HG03045 (cell line): ENCODE results near the gene TIMP1.
A peak's percentile ranks its signal among the peaks of the same experiment; 100 is the strongest.

Source experiments
- ATAC-seq: cut with Tn5 transposase; IDR thresholded peaks from one replicate; pipeline ENCODE4 v1.9.1; 2021; ENCODE audit warnings: mild to moderate bottlenecking, moderate library complexity; ENCODE audit not compliant: unreplicated experiment

Gene TIMP1

DNA sequence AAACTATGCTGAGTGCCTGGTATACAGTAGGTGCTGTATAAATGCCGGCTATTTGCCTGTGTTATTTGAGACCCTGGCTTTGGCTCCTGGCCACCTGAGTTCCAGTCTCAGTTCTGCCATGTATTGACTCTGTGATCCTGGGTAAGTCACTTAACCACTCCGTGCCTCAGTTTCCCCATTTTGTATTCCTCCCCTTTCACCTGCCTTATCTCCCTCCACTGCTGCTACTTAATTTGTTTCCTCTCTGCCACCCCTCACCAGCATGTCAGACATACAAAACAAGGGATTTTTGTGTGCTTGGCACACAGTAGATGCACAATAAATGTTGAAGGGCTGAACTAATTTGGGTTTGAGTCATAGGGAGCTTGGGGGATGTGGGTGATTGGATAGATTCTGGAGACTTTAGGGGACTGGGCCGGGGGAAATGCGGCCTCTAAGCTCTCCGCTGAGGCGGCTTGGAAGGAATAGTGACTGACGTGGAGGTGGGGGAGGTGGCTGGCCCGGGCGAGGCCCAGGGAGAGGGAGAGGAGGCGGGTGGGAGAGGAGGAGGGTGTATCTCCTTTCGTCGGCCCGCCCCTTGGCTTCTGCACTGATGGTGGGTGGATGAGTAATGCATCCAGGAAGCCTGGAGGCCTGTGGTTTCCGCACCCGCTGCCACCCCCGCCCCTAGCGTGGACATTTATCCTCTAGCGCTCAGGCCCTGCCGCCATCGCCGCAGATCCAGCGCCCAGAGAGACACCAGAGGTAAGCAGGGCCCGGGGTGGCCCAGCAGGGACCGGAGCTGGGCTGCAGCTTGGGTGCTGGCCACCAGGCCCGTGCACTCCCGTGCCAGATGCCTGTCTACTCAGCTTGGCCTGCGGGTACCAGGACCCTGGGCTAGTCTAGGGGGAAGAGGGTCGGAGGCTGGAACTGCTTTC is at the start of gene TIMP1:
TIMP1 (plus strand) TSS at position 706 of the 917 bp plus-strand sequence. CDS start 980 bp downstream, outside the sequence.
- ATAC-seq, result peak; percentile 82

DNA sequence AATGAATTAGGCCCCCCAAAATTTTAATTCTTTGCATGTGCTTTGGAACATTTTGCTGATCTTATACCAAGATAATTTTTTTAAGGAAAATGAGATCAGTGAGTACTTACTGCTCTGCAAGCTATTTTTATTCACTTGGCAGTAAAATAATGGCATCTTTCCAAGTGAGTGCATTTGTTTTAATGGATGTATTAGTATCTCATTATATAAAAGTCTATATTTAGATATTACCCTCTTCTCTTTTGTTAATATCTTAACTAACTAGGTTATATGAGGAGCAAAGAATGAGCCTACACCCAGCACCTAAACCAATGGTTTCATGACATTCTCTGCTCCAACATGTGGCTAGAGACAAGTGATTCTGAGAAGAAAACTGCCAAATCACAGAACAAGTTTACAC is 42.4 kb upstream of the TIMP1 start:
- no peak for ATAC-seq

DNA sequence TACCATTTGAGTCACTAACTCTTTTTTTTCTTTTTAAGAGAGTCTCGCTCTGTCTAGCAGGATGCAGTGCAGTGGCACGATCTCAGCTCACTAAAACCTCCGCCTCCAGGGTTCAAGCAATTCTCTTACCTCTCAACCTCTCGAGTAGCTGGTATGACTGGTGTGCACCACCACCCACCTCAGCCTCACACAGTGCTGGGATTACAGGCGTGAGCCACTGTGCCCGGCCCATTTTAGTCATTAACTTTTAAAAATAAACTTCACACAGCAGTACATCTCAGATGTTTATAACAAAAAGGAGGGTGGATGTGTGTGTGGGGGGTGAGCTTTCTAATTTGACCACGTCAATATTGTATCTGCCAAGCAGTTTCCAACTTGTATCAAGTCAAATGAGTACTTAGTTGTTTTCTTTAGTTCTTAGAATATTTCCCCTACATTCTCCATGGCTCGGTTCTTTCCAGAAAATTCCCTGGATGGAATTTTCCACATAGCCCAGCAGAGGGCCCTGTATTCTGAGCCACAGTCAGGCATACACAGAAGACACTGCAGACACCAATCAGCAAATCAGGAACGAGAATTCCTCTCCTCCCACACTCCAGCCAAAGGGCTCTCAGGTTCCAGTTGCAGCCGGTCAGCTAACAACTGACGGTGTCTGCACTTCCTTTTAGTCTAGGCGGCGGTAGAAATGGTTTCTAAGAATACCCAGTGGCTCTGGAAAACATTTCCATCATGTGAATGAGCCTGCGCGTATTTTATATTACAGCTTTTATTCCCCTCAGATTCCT is 41.3 kb upstream of the TIMP1 start:
- no peak for ATAC-seq

DNA sequence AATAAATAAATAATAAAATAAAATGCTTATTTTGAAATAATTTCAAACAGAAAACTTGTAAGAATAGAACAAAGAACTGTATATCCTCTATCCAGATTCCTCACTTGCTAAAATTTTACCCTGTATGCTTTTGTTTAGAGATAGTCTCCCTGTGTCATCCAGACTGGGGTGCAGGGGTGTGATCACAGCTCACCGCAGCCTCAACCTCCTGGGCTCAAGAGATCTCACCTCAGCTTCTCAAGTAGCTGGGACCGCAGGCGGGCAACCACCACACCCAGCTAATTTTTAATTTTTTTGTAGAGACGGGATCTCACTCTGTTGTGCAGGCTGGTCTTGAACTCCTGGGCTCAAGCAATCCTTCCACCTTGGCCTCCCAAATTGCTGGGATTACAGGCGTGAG is 38.7 kb upstream of the TIMP1 start:
- ATAC-seq, result no peak

DNA sequence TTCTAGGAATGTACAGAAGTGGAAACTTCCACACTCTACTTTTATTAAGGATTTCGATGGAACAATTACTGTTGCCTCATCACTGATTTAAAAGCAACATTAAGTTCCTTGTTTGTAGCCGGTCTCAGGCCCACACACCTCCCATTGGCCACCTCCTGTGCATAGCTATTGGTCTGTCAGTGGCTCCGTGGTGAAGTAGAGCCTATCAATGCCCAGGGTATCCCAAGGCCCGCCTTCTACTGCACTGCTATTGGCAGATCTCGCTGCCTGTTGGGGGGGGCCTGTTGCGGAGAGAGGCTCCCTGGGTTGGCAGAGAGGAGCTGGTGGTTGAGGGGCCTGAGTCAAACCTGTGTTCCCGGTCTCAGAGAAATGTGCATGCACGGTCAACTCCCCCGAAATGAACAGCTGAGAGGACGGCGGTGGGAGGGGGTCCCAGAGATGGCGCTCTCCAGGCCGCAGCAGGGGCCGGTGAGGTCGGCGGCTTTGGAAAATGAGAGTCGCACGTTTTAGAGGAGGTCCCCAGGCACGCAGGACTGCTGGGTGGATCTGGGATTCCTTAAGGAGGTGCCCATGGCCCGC is 26.1 kb upstream of the TIMP1 start:
- ATAC-seq, result peak; percentile 94

DNA sequence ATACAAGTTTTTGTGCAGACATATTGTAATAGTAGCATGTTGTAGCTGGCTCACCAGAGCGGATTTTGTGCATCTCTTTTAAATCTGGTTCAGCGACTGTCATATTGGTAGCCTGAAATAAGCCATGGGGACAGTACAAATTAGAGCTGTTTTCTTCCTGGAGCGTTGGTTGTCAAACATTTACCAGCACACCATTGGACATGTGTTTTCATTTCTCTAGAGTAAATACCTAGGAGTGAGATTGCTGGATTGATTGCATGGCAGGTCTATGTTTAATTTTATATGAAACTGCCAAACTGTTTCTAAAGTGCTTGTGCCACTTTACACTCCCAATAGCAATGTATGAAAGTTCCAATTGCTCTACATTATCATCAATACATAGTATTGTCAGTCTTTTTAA is 23.8 kb upstream of the TIMP1 start:
- no peak for ATAC-seq

DNA sequence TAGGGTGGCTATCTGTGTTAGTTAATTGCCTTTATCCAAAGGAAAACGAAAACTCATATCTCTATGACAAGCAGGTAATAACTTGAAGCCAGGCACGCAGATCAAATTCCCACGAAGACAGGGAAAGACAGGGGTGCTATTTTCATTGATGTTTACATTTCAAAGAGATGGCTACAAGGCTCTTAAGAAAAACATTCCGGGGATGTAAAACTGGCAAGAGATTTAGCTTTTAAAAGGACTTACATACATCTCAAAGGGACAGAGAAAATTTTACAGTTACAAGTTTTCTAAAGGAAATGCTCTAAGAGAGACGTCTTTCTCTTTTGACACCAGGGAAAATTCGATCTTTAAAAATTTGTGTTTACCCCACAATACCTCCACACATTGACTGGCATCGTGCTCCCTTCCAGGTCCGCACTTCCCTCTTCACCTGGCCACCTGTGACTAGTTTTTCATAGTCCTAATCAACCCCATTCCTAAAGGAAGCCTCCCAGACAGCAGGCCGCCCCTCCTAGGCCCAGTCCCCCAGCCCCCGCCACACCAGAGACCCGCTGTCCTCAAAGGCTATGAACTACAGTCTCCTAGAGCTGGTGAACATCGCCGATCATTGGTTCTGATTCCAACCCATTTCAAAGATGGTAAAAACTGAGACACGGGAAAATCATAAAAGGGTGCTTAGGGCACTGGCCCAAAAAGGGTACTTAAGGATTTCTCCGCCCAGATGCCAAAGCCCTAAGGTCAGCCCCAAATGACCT is 21.9 kb upstream of the TIMP1 start:
- no peak for ATAC-seq

DNA sequence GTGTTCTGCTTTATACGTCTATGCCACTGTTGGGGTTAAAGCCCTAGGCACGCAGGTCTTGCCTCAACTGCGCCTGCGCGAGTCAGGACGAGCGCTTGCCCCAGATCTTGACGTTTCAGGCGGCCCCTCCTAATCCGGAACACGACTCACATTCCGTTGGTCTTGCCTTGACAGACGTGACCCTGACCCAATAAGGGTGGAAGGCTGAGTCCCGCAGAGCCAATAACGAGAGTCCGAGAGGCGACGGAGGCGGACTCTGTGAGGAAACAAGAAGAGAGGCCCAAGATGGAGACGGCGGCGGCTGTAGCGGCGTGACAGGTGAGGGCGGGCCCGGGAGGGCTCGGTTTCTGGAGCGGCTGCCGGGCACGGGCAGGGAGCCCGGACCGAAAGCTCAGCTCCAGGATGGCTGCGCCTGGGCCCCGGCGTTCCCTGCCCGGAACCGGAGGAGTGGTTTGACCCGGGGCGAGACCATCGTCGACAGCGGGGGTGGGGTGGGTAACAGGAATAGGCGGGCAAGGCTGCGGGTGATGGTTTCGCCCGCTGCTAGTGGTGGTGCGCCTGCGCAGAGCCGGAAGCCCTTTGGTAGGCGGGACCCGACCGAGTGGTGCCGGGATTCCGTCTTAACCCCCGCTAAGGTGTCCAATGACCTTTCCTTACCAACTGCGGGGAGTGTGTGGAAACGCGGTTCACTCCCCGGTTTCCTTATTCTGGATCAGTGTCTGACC is 21.1 kb upstream of the TIMP1 start, which contains the start of gene ARAF:
ARAF (plus strand) TSS at position 272 of the 725 bp plus-strand sequence. CDS start 1,763 bp downstream, outside the sequence.
- peak; percentile 87 for ATAC-seq

DNA sequence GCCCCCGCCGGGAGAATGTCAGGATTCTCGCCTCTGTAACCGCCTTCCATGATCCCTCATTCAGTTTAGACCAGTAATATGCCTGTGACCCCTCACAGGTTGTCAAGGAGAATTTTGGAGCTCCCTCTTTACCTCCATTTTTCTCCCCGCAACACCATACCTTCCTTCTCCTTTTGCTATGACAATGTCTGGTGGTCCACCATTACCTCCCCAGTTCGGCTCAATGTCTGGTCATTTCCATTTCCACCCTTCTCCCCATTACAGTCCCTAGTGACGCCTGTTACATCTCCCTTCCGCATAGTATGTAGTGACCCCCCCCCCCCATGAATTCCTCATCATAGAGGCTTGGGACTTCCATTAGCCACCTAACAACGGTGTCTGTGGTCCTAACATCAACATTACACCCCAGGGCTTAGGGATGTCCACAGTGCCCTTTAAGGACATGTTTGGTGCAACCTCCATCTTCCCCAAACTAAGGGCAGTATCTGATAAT is 20.5 kb upstream of the TIMP1 start:
- no peak for ATAC-seq

DNA sequence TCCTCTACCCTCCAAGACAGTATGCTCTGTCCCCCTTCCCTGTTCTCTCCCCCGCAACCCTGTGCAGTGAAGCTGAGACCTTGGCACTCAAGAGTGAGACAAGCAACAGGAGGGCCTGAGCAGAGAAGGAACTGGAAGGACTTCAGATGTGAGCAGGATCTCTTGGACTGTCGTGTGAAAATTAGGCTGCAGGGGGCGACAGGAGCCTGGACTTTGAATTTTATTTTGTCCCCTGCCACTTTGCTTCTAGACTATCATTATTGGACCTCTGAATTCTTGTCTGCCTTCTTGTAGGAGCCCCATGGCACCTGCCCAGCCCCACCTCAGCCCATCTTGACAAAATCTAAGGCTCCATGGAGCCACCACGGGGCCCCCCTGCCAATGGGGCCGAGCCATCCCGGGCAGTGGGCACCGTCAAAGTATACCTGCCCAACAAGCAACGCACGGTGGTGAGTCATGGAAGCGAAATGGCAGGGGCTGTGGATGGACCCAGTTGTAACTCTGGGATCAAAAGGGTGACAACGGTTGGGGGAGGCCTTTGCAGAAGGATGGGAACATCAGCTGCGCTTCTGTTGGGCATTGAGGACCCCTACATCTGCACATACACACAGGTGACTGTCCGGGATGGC is 19.5 kb upstream of the TIMP1 start:
- ATAC-seq, result no peak

DNA sequence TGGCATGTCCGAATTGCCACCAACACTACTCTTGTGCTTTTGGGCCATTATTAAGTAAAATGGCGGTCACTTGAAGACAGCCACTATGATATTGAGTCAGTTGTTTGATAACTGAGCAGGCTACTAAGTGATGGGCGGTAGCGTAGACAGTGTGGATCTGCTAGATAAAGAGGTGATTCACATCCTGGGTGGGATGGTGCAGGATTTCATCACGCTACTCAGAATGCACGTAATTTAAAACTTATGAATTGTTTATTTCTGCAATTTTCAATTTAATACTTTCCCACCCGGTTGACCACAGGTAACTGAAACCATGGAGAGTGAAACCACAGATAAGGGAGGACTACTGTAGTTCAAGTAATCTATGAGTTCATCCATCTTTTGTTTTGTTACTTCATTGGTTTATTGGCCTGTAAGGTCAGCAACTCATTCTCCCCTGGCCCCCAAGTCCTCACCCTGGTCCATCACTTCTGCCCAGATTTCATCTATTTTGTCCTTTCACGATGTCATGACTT is 18.4 kb upstream of the TIMP1 start:
- no peak for ATAC-seq

DNA sequence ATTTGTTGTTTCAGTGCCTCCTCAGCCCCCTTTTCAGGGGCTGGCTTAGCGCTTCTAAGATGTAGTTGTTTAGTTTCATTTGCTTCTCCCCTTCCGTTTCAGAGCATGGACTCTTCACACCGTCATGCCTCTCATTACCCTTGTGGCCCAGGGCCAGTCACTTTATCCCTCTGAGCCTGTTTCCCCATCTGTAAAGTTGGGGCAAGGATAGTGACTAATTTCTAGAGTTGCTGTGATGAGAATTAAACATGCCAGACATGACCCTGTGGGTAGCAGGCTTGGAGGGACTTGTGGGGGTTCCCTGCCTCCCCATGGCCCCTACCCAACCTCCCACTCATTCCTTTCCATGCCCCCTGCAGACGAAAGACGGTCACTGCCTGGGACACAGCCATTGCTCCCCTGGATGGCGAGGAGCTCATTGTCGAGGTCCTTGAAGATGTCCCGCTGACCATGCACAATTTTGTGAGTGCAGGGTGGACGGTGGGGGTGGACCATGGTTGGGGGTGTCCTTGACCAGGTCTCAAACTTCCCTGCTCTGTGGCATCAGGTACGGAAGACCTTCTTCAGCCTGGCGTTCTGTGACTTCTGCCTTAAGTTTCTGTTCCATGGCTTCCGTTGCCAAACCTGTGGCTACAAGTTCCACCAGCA is 17.7 kb upstream of the TIMP1 start:
- no peak for ATAC-seq

DNA sequence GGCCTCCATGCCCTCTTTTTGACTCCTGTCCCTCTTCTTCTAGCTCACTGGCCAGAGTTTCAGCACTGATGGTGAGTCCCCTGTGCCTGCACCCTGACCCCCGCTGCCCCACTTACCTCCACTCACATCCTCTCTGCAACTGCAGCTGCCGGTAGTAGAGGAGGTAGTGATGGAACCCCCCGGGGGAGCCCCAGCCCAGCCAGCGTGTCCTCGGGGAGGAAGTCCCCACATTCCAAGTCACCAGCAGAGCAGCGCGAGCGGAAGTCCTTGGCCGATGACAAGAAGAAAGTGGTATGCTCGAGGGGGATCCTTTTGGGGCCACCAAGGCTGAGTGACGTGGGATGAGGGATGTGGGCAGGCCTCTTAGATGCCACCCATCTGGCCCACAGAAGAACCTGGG is 15.4 kb upstream of the TIMP1 start:
- no peak for ATAC-seq

DNA sequence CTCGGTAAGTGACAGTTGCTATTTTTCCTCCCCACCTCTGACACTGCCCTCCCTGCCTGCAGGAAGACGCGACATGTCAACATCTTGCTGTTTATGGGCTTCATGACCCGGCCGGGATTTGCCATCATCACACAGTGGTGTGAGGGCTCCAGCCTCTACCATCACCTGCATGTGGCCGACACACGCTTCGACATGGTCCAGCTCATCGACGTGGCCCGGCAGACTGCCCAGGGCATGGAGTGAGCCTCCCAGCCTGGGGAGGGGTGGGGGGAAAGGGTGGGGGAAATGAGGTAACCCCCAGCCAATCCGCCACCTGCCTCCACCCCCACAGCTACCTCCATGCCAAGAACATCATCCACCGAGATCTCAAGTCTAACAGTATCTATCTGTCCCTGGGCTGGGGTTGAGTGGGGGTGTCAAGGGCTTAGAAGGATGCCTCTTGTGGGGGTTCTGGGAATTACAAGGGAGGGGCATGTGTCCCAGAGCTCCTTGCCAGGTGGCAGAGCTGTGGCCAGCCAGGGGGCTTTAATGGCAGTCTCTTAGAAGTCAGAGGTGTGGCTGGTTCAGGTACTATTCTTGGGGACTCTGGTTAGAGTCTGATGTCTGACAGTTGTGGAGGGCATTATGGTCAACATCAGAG is 13.5 kb upstream of the TIMP1 start:
- no peak for ATAC-seq

DNA sequence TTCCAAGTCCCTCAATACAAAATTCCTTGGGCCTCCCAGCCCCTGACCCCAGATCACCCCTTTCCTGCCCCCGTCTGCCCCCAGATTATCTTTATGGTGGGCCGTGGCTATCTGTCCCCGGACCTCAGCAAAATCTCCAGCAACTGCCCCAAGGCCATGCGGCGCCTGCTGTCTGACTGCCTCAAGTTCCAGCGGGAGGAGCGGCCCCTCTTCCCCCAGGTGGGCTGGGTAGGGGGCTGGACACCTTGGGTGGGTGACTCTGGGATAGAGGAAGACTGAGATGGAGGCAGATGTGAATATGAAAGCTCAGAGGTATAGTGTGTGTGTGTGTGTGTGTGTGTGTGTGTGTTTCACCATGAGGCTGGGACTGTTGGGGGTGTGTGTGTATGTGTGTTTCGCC is 11.4 kb upstream of the TIMP1 start:
- no peak for ATAC-seq

DNA sequence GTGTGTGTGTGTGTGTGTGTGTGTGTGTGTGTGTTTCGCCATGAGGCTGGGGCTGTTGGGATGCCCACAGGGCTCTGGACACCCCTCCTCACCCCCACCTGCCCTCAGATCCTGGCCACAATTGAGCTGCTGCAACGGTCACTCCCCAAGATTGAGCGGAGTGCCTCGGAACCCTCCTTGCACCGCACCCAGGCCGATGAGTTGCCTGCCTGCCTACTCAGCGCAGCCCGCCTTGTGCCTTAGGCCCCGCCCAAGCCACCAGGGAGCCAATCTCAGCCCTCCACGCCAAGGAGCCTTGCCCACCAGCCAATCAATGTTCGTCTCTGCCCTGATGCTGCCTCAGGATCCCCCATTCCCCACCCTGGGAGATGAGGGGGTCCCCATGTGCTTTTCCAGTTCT is 11.0 kb upstream of the TIMP1 start:
- no peak for ATAC-seq

DNA sequence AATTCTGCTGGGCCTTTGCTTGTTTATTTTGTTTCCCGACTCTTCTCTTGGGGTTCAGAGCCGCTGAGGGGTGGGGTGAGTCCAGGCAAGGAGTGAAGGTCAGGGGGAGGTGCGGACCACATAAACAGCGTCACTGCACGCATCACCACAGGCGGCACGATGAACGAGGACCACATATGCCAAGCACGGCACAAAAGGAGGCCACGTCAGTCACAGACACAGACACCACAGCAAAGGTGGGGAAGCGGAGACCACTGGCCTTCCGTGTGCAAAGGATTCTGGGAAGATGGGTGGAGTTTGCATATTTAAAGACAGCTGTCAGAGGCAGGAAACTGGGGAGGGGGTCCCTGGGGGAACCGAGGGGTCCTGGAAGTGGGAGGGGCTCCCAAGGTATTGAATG is 10.3 kb upstream of the TIMP1 start:
- no peak for ATAC-seq

DNA sequence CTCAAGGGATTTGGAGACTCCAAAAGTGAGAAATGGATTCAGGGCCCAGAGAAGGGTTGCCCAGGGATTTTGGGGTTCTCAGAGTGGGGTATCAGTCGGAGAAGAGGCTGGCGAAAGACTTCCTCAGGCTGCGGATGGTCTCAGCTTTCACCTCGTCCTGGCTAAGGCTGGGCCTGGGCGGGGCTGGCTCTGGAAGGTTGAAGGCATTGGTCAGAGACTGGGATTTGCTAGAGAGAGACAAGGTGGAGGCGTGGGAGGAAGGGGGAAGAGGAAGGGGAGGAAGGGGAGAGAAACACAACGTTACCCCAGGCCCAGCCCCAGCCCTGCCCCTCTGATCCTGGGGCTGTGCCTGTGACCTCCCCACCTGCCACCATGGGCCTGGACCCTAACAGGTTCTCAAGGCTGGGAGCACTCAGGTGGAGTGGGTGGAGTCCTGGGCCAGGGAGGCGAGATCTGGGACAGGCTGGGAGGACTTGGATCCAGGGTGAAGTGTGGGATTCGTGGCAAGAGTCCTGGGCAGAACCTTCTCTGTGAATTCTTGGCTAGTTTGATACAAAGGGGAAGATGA is 9.4 kb upstream of the TIMP1 start:
- ATAC-seq, result no peak
